DOHH2 (cell line): ENCODE measurements around the gene CIAO3.

Experiments used
- EZH2phosphoT487 ChIP-seq: fragments of 200-600 bp; sonication (generic); IDR thresholded peaks from 2 replicates; pipeline ENCODE4 v1.6.1; 2017; ENCODE audit warnings: borderline replicate concordance, mild to moderate bottlenecking, antibody characterized with exemption, low read length, moderate library complexity, mixed read lengths
- TF ChIP-seq, protein P1 (sequence below): fragments of 200-600 bp; sonication (generic); IDR thresholded peaks from one replicate; pipeline ENCODE4 v1.5.1; 2014; ENCODE audit warnings: antibody characterized with exemption, mild to moderate bottlenecking, low read depth, low read length; ENCODE audit not compliant: poor library complexity, severe bottlenecking

DNA sequence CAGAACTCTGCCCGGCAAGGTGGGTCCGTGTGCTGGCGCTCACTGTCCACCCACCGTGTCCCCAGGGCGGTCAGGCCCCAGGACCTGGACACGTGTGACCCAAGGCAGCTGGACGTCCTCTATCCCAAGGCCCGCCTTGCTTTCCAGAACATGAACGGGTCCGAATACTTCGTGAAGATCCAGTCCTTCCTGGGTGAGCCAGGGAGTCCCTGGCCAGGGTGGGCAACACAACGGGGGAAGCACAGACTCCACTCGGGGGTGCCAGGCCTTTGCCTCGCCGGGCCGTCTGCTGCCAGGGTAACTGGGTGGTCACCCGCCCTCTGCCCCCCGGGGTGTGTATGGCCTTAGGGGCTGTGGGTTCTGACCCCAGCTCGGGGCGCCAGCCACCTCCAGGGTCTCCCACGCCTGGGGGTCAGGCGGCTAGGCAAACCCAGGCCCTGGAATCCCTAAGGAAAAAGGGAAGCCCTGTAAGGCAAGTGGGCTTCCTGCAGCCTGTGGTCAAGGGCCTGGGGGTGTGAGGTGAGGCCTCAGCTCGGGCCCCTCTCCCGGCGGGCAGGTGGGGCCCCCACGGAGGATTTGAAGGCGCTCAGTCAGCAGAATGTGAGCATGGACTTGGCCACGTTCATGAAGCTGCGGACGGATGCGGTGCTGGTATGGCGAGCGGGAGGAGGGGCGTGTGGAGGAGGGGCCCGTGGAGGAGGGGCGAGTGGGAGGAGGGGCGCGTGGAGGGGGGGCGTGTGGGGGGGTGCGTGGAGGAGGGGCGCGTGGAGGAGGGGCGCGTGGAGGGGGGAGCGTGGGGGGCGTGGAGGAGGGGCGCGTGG is 26.2 kb upstream of the CIAO3 start:
- TF ChIP-seq, protein P1, sequence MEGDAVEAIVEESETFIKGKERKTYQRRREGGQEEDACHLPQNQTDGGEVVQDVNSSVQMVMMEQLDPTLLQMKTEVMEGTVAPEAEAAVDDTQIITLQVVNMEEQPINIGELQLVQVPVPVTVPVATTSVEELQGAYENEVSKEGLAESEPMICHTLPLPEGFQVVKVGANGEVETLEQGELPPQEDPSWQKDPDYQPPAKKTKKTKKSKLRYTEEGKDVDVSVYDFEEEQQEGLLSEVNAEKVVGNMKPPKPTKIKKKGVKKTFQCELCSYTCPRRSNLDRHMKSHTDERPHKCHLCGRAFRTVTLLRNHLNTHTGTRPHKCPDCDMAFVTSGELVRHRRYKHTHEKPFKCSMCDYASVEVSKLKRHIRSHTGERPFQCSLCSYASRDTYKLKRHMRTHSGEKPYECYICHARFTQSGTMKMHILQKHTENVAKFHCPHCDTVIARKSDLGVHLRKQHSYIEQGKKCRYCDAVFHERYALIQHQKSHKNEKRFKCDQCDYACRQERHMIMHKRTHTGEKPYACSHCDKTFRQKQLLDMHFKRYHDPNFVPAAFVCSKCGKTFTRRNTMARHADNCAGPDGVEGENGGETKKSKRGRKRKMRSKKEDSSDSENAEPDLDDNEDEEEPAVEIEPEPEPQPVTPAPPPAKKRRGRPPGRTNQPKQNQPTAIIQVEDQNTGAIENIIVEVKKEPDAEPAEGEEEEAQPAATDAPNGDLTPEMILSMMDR = no peak
- no peak for TF ChIP-seq EZH2phosphoT487
